Skeletal muscle satellite cell (primary cell): Measurements from ENCODE around the gene SIK3.

Source experiments
- H3K27me3 ChIP-seq: 2 replicates; pipeline ENCODE4 v1.7.0; 2013; ENCODE audit warnings: low read length; ENCODE audit not compliant: control insufficient read depth, insufficient read depth
- H3K36me3 ChIP-seq: 2 replicates; pipeline ENCODE4 v1.7.0; 2013; ENCODE audit warnings: mild to moderate bottlenecking, control low read depth, low read length; ENCODE audit not compliant: insufficient read depth
- H3K4me1 ChIP-seq: 2 replicates; pipeline ENCODE4 v1.7.0; 2013; ENCODE audit warnings: low read length; ENCODE audit not compliant: control insufficient read depth, insufficient read depth
- H3K4me2 ChIP-seq: 2 replicates; pipeline ENCODE4 v1.7.0; 2013; ENCODE audit warnings: mild to moderate bottlenecking, low read length
- H3K4me3 ChIP-seq: 2 replicates; pipeline ENCODE4 v1.7.0; 2013; ENCODE audit warnings: low read length
- H3K9ac ChIP-seq: 2 replicates; pipeline ENCODE4 v1.7.0; 2013; ENCODE audit warnings: mild to moderate bottlenecking, low read depth, low read length, moderate library complexity
- H3K9me3 ChIP-seq: replicated peaks from 2 replicates; pipeline ENCODE4 v1.7.0; 2013; ENCODE audit warnings: mild to moderate bottlenecking, control low read depth, low read length

The SIK3 gene

GRCh38 chr11:116895048-116895757 is 203.0 kb downstream of the SIK3 start:
- Histone ChIP-seq H3K9ac (no peak overlapping the region), H3K36me3 (peaks cover 26% of the 10 kb centered on the region), H3K4me1 (peaks cover 4% of the 10 kb centered on the region), H3K9me3 (no peaks in the 10 kb centered on the region), H3K4me3 (no peak overlapping the region), H3K27me3 (no peaks in the 10 kb centered on the region), H3K4me2 (no peak overlapping the region)

GRCh38 chr11:116893906-116894305 is 204.3 kb downstream of the SIK3 start:
- Histone ChIP-seq H3K36me3 (peaks cover 26% of the 10 kb centered on the region), H3K4me3 (no peak overlapping the region)

GRCh38 chr11:116893437-116893836 is 204.8 kb downstream of the SIK3 start:
- H3K27me3 ChIP-seq: no peaks in the 10 kb centered on the region
- H3K4me2 ChIP-seq: no peak overlapping the region
- H3K36me3 ChIP-seq: peaks cover 26% of the 10 kb centered on the region
- H3K4me3 ChIP-seq: no peak overlapping the region
- H3K9ac ChIP-seq: no peak overlapping the region
- no peaks in the 10 kb centered on the region for H3K9me3 ChIP-seq
- H3K4me1 ChIP-seq: peaks cover 4% of the 10 kb centered on the region

More at GRCh38 chr11:116893906-116894305, 204.3 kb downstream of the SIK3 start:
- Histone ChIP-seq H3K27me3 (no peaks in the 10 kb centered on the region), H3K4me1 (peaks cover 4% of the 10 kb centered on the region), H3K9me3 (no peaks in the 10 kb centered on the region), H3K9ac (no peak overlapping the region), H3K4me2 (no peak overlapping the region)

GRCh38 chr11:116892374-116892773 is 205.9 kb downstream of the SIK3 start:
- no peak overlapping the region for H3K9ac ChIP-seq
- no peak overlapping the region for H3K4me3 ChIP-seq
- no peaks in the 10 kb centered on the region for H3K9me3 ChIP-seq
- H3K4me2 ChIP-seq: no peak overlapping the region
- peaks cover 26% of the 10 kb centered on the region for H3K36me3 ChIP-seq
- H3K27me3 ChIP-seq: no peaks in the 10 kb centered on the region
- peaks cover 13% of the 10 kb centered on the region for H3K4me1 ChIP-seq

GRCh38 chr11:116891746-116892145 is 206.5 kb downstream of the SIK3 start:
- Histone ChIP-seq H3K9me3 (no peaks in the 10 kb centered on the region), H3K4me3 (no peak overlapping the region), H3K4me2 (no peak overlapping the region), H3K36me3 (peaks cover 23% of the 10 kb centered on the region), H3K9ac (no peak overlapping the region), H3K27me3 (no peaks in the 10 kb centered on the region), H3K4me1 (peaks cover 13% of the 10 kb centered on the region)

GRCh38 chr11:116890607-116891006 is 207.6 kb downstream of the SIK3 start:
- Histone ChIP-seq H3K4me1 (peaks cover 13% of the 10 kb centered on the region), H3K9ac (no peak overlapping the region), H3K27me3 (no peaks in the 10 kb centered on the region), H3K4me3 (no peak overlapping the region), H3K4me2 (no peak overlapping the region), H3K9me3 (no peaks in the 10 kb centered on the region), H3K36me3 (peaks cover 22% of the 10 kb centered on the region)

GRCh38 chr11:116890193-116890592 is 208.0 kb downstream of the SIK3 start:
- H3K36me3 ChIP-seq: peaks cover 17% of the 10 kb centered on the region
- no peak overlapping the region for H3K4me2 ChIP-seq
- H3K4me3 ChIP-seq: no peak overlapping the region
- H3K9me3 ChIP-seq: no peaks in the 10 kb centered on the region
- H3K9ac ChIP-seq: no peak overlapping the region
- H3K4me1 ChIP-seq: peaks cover 13% of the 10 kb centered on the region
- H3K27me3 ChIP-seq: no peaks in the 10 kb centered on the region

GRCh38 chr11:116888884-116889549 is 209.2 kb downstream of the SIK3 start:
- Histone ChIP-seq H3K9ac (no peak overlapping the region), H3K27me3 (no peaks in the 10 kb centered on the region), H3K9me3 (no peaks in the 10 kb centered on the region), H3K4me3 (no peak overlapping the region), H3K36me3 (peaks cover 16% of the 10 kb centered on the region), H3K4me1 (peaks cover 13% of the 10 kb centered on the region), H3K4me2 (no peak overlapping the region)

- Histone ChIP-seq H3K4me1 (peaks cover 13% of the 10 kb centered on the region), H3K9me3 (no peaks in the 10 kb centered on the region), H3K36me3 (peaks cover 7% of the 10 kb centered on the region), H3K4me2 (no peak overlapping the region), H3K9ac (no peak overlapping the region), H3K4me3 (no peak overlapping the region), H3K27me3 (no peaks in the 10 kb centered on the region)
These were observed 210.2 kb downstream of the SIK3 start for GRCh38 chr11:116888024-116888423.

GRCh38 chr11:116885951-116886655 is 212.1 kb downstream of the SIK3 start:
- Histone ChIP-seq H3K9me3 (no peaks in the 10 kb centered on the region), H3K27me3 (no peaks in the 10 kb centered on the region), H3K4me3 (no peak overlapping the region), H3K4me1 (peaks cover 26% of the 10 kb centered on the region), H3K36me3 (no peaks in the 10 kb centered on the region), H3K4me2 (no peak overlapping the region), H3K9ac (no peak overlapping the region)

GRCh38 chr11:116882386-116882785 is 215.8 kb downstream of the SIK3 start:
- peaks cover 19% of the 10 kb centered on the region for H3K4me1 ChIP-seq
- no peak overlapping the region for H3K9ac ChIP-seq
- no peak overlapping the region for H3K4me3 ChIP-seq
- H3K27me3 ChIP-seq: no peaks in the 10 kb centered on the region
- no peaks in the 10 kb centered on the region for H3K36me3 ChIP-seq
- H3K9me3 ChIP-seq: no peaks in the 10 kb centered on the region
- H3K4me2 ChIP-seq: no peak overlapping the region
